ENCODE data around the gene EFCAB6. TPM values are rescaled to one million over a fixed set of nuclear protein-coding genes. Genes with fewer than 3 reads are reported as not detected.

EFCAB6 gene
- total RNA-seq, 1 donor from 2014 or later: 0.23 TPM

- no peak for DNase-seq (ENCODE audit: extremely low read depth, low read depth, low spot score)
Measured at GRCh38 chr22:43750751-43751150, 61.4 kb downstream of the EFCAB6 start.

- no peak for DNase-seq (ENCODE audit: extremely low read depth, low read depth, low spot score)
Measured at GRCh38 chr22:43749473-43749872, 62.6 kb downstream of the EFCAB6 start.

- DNase-seq (ENCODE audit: extremely low read depth, low read depth, low spot score): no peak
Measured at GRCh38 chr22:43747877-43748276, 64.2 kb downstream of the EFCAB6 start.

GRCh38 chr22:43747058-43747457, 65.0 kb downstream of the EFCAB6 start:
- DNase-seq (ENCODE audit: extremely low read depth, low read depth, low spot score): no peak

- no peak for DNase-seq (ENCODE audit: extremely low read depth, low read depth, low spot score)
Measured at GRCh38 chr22:43745783-43746356, 66.2 kb downstream of the EFCAB6 start.

- no peak for DNase-seq (ENCODE audit: extremely low read depth, low read depth, low spot score)
Measured at GRCh38 chr22:43745411-43745770, 66.7 kb downstream of the EFCAB6 start.

- DNase-seq (ENCODE audit: extremely low read depth, low read depth, low spot score): no peak
Measured at GRCh38 chr22:43744700-43745410, 67.2 kb downstream of the EFCAB6 start.

GRCh38 chr22:43743929-43744643, 68.0 kb downstream of the EFCAB6 start:
- no peak for DNase-seq (ENCODE audit: extremely low read depth, low read depth, low spot score)

GRCh38 chr22:43743131-43743530, 69.0 kb downstream of the EFCAB6 start:
- DNase-seq (ENCODE audit: extremely low read depth, low read depth, low spot score): no peak

- DNase-seq (ENCODE audit: extremely low read depth, low read depth, low spot score): no peak
Measured at GRCh38 chr22:43742154-43742950, 69.8 kb downstream of the EFCAB6 start.

GRCh38 chr22:43740587-43741270, 71.4 kb downstream of the EFCAB6 start:
- DNase-seq (ENCODE audit: extremely low read depth, low read depth, low spot score): no peak

GRCh38 chr22:43739851-43740379, 72.2 kb downstream of the EFCAB6 start:
- DNase-seq (ENCODE audit: extremely low read depth, low read depth, low spot score): no peak

GRCh38 chr22:43737150-43737828, 74.8 kb downstream of the EFCAB6 start:
- no peak for DNase-seq (ENCODE audit: extremely low read depth, low read depth, low spot score)

GRCh38 chr22:43736651-43737050, 75.5 kb downstream of the EFCAB6 start:
- DNase-seq (ENCODE audit: extremely low read depth, low read depth, low spot score): no peak

- no peak for DNase-seq (ENCODE audit: extremely low read depth, low read depth, low spot score)
Measured at GRCh38 chr22:43734370-43735150, 77.5 kb downstream of the EFCAB6 start.

- no peak for DNase-seq (ENCODE audit: extremely low read depth, low read depth, low spot score)
Measured at GRCh38 chr22:43733138-43733537, 79.0 kb downstream of the EFCAB6 start.

GRCh38 chr22:43731988-43732387, 80.1 kb downstream of the EFCAB6 start:
- no peak for DNase-seq (ENCODE audit: extremely low read depth, low read depth, low spot score)

- no peak for DNase-seq (ENCODE audit: extremely low read depth, low read depth, low spot score)
Measured at GRCh38 chr22:43726964-43727543, 85.1 kb downstream of the EFCAB6 start.

GRCh38 chr22:43726322-43726721, 85.8 kb downstream of the EFCAB6 start:
- no peak for DNase-seq (ENCODE audit: extremely low read depth, low read depth, low spot score)
